ENCODE measurements around the gene URB1.

Gene URB1

GRCh38 chr21:32386195-32386870 is 6.5 kb downstream of the URB1 start:
- ChIA-PET POLR2A (ENCODE audit: low non-redundant PET) (no interaction called here), CTCF (interaction anchor here (0.9 kb wide), 1 partner anchor 17 kb away, joined by 3 read pairs; no protein-coding TSS in a partner anchor)
- peak; percentile 55 for DNase-seq (ENCODE audit: low spot score)
- H3K27ac ChIP-seq, result peak overlapping the region; percentile 85
- no peak for TF ChIP-seq CTCF (conservative IDR thresholded peaks at IDR 0.05; ENCODE audit: low read depth)

- DNase-seq (ENCODE audit: low spot score), result no peak
- H3K27ac ChIP-seq, result peak overlapping the region; percentile 40
- TF ChIP-seq CTCF (conservative IDR thresholded peaks at IDR 0.05; ENCODE audit: low read depth), result no peak
- POLR2A ChIA-PET (ENCODE audit: low non-redundant PET), result no interaction called here
- CTCF ChIA-PET, result interaction anchor here (0.7 to 0.8 kb wide), 2 partner anchors 46 to 204 kb away, joined by 3 read pairs; no protein-coding TSS in a partner anchor
Measured at GRCh38 chr21:32383812-32384211, 9.0 kb downstream of the URB1 start.

GRCh38 chr21:32382108-32382644 is 10.6 kb downstream of the URB1 start:
- ChIA-PET CTCF (interaction anchor here (0.6 kb wide), 1 partner anchor 21 kb away, joined by 3 read pairs; no protein-coding TSS in a partner anchor), POLR2A (ENCODE audit: low non-redundant PET) (no interaction called here)
- peak overlapping the region; percentile 77 for H3K27ac ChIP-seq
- DNase-seq (ENCODE audit: low spot score), result peak; percentile 73
- no peak for TF ChIP-seq CTCF (conservative IDR thresholded peaks at IDR 0.05; ENCODE audit: low read depth)

GRCh38 chr21:32381571-32381970 is 11.2 kb downstream of the URB1 start:
- POLR2A ChIA-PET (ENCODE audit: low non-redundant PET), result no interaction called here
- DNase-seq (ENCODE audit: low spot score), result no peak
- CTCF ChIA-PET, result no interaction called here

GRCh38 chr21:32380940-32381339 is 11.9 kb downstream of the URB1 start:
- DNase-seq (ENCODE audit: low spot score), result no peak
- POLR2A ChIA-PET (ENCODE audit: low non-redundant PET), result no interaction called here
- TF ChIP-seq CTCF (conservative IDR thresholded peaks at IDR 0.05; ENCODE audit: low read depth), result no peak
- CTCF ChIA-PET, result no interaction called here
- no peak overlapping the region for H3K27ac ChIP-seq

More at GRCh38 chr21:32381571-32381970, 11.2 kb downstream of the URB1 start:
- no peak for TF ChIP-seq CTCF (conservative IDR thresholded peaks at IDR 0.05; ENCODE audit: low read depth)
- H3K27ac ChIP-seq, result peak overlapping the region; percentile 77

- DNase-seq (ENCODE audit: low spot score), result no peak
- TF ChIP-seq CTCF (conservative IDR thresholded peaks at IDR 0.05; ENCODE audit: low read depth), result no peak
- CTCF ChIA-PET, result no interaction called here
- POLR2A ChIA-PET (ENCODE audit: low non-redundant PET), result no interaction called here
- H3K27ac ChIP-seq, result no peak overlapping the region
Measured at GRCh38 chr21:32378956-32379355, 13.9 kb downstream of the URB1 start.
